Measurements from ENCODE around the gene PDHB. TPM values are rescaled to one million over a fixed set of nuclear protein-coding genes. Genes with fewer than 3 reads are reported as not detected.
A peak's percentile ranks its signal among the peaks of the same experiment; 100 is the strongest.

The PDHB gene
- total RNA-seq, 6 experiments from 2014 or later = 85.6 to 95.7 (median 92.3) TPM

- Mint-ChIP-seq H3K4me3 (peak overlapping the region; percentile 76), H3K4me1 (ENCODE audit: low read depth) (peaks cover 32% of the 10 kb centered on the region), H3K9me3 (no peaks in the 10 kb centered on the region), H3K27me3 (ENCODE audit: insufficient read depth) (no peaks in the 10 kb centered on the region; the same call in none of the 2 replicates), H3K36me3 (ENCODE audit: low read depth) (peaks cover 13% of the 10 kb centered on the region), H3K27ac (peak overlapping the region; percentile 63)
- DNase-seq = no peak
- TF ChIP-seq CTCF (IDR thresholded peaks at IDR 0.05) = no peak
These were observed 879 bp upstream of the PDHB start for GRCh38 chr3:58434511-58434910.

GRCh38 chr3:58434168-58434504, 504 bp upstream of the PDHB start:
- H3K4me3 Mint-ChIP-seq = peak overlapping the region; percentile 76
- H3K9me3 Mint-ChIP-seq = no peaks in the 10 kb centered on the region
- H3K4me1 Mint-ChIP-seq (ENCODE audit: low read depth) = peaks cover 32% of the 10 kb centered on the region
- H3K27ac Mint-ChIP-seq = peak overlapping the region; percentile 63
- H3K27me3 Mint-ChIP-seq (ENCODE audit: insufficient read depth) = no peaks in the 10 kb centered on the region; the same call in none of the 2 replicates
- DNase-seq = no peak
- TF ChIP-seq CTCF (IDR thresholded peaks at IDR 0.05) = no peak
- H3K36me3 Mint-ChIP-seq (ENCODE audit: low read depth) = peaks cover 13% of the 10 kb centered on the region

- H3K36me3 Mint-ChIP-seq (ENCODE audit: low read depth) = peaks cover 25% of the 10 kb centered on the region
- DNase-seq = no peak
- H3K27me3 Mint-ChIP-seq (ENCODE audit: insufficient read depth) = no peaks in the 10 kb centered on the region; the same call in none of the 2 replicates
- peaks cover 38% of the 10 kb centered on the region for H3K4me1 Mint-ChIP-seq (ENCODE audit: low read depth)
- peak overlapping the region; percentile 91 for H3K4me3 Mint-ChIP-seq
- H3K27ac Mint-ChIP-seq = peak overlapping the region; percentile 79
- H3K9me3 Mint-ChIP-seq = no peaks in the 10 kb centered on the region
- no peak for TF ChIP-seq CTCF (IDR thresholded peaks at IDR 0.05)
These were observed 727 bp downstream of the PDHB start for GRCh38 chr3:58432905-58433304.

- Mint-ChIP-seq H3K4me1 (ENCODE audit: low read depth) (peaks cover 26% of the 10 kb centered on the region), H3K27ac (no peak overlapping the region), H3K4me3 (no peak overlapping the region), H3K9me3 (no peaks in the 10 kb centered on the region), H3K27me3 (ENCODE audit: insufficient read depth) (no peaks in the 10 kb centered on the region; the same call in 1 of the 2 replicates), H3K36me3 (ENCODE audit: low read depth) (peaks cover 41% of the 10 kb centered on the region)
- TF ChIP-seq CTCF (IDR thresholded peaks at IDR 0.05) = no peak
- peak; percentile 17 for DNase-seq
These were observed 4.0 kb downstream of the PDHB start for GRCh38 chr3:58429657-58430056.

- no peak for DNase-seq
- H3K27ac Mint-ChIP-seq = no peak overlapping the region
- TF ChIP-seq CTCF (IDR thresholded peaks at IDR 0.05) = no peak
- peaks cover 18% of the 10 kb centered on the region for H3K4me1 Mint-ChIP-seq (ENCODE audit: low read depth)
- no peaks in the 10 kb centered on the region; the same call in 1 of the 2 replicates for H3K27me3 Mint-ChIP-seq (ENCODE audit: insufficient read depth)
- no peaks in the 10 kb centered on the region for H3K9me3 Mint-ChIP-seq
- H3K36me3 Mint-ChIP-seq (ENCODE audit: low read depth) = peaks cover 35% of the 10 kb centered on the region
- no peak overlapping the region for H3K4me3 Mint-ChIP-seq
These were observed 5.8 kb downstream of the PDHB start for GRCh38 chr3:58427661-58428361.

Data from HFFc6 (cell line).